Transverse colon (tissue), 4 donors: ENCODE measurements around the gene PLIN5. TPM values are rescaled to one million over a fixed set of nuclear protein-coding genes. Genes with fewer than 3 reads are reported as not detected.

Source experiments
- DNase-seq: peaks from one replicate; pipeline ENCODE4 v3.0.0-alpha.2; 2019
- H3K27ac ChIP-seq, 4 donors: fragments of 200-600 bp; sonication (generic); 2 replicates each; pipeline ENCODE4 v1.5.1; 2016 to 2018; ENCODE audit warnings: inconsistent platforms in 4 of 4
- H3K27me3 ChIP-seq: fragments of 200-600 bp; sonication (generic); 2 replicates; pipeline ENCODE4 v1.5.1; 2017; ENCODE audit warnings: inconsistent platforms
- H3K36me3 ChIP-seq, 4 donors: fragments of 200-600 bp; sonication (generic); 2 replicates each; pipeline ENCODE4 v1.5.1; 2017 to 2019; ENCODE audit warnings: inconsistent platforms in 4 of 4
- H3K4me1 ChIP-seq, 4 donors: fragments of 200-600 bp; sonication (generic); 2 replicates each; pipeline ENCODE4 v1.5.1; 2017 to 2020; ENCODE audit warnings: inconsistent platforms in 4 of 4
- H3K4me3 ChIP-seq, 4 donors: fragments of 200-600 bp; sonication (generic); 1 replicate in 1 of 4; 2 replicates in 3 of 4; pipeline versions ENCODE4 v1.5.1 to v1.6.1; 2017 to 2019; ENCODE audit warnings: inconsistent platforms in 4 of 4
- H3K9me3 ChIP-seq, 2 donors: fragments of 200-600 bp; sonication (generic); 2 replicates each; pipeline ENCODE4 v1.5.1; 2017 to 2019; ENCODE audit warnings: inconsistent platforms in 2 of 2
- CTCF ChIP-seq, 5 experiments: fragments of 200-600 bp in 3 of 5; fragments of 450-650 bp in 2 of 5; sonication (generic) in 3 of 5; IDR thresholded peaks; 1 replicate in 2 of 5; 2 replicates in 3 of 5; pipeline ENCODE4 v1.5.1; 2016 to 2017; ENCODE audit warnings: antibody characterized with exemption in 5 of 5, inconsistent platforms in 3 of 5, mild to moderate bottlenecking in 2 of 5, moderate library complexity in 1 of 5
- EP300 ChIP-seq: sonication (generic); formaldehyde crosslinking; IDR thresholded peaks from one replicate; pipeline ENCODE4 v1.6.1; 2017; ENCODE audit warnings: antibody characterized with exemption, low read depth
- POLR2A ChIP-seq: fragments of 450-650 bp; IDR thresholded peaks from one replicate; pipeline ENCODE4 v1.6.1; 2016; ENCODE audit warnings: antibody characterized with exemption, mild to moderate bottlenecking, moderate library complexity
- POLR2AphosphoS5 ChIP-seq, 3 donors: sonication (generic); formaldehyde crosslinking; IDR thresholded peaks; one replicate each; pipeline ENCODE4 v1.6.1; 2016; ENCODE audit warnings: antibody characterized with exemption in 3 of 3
- WGBS, 2 donors: methylation state at CpG; one replicate each; pipeline ENCODE4 v1.1.5; 2018; ENCODE audit warnings: low coverage in 1 of 2; 5-methylcytosine and 5-hydroxymethylcytosine counted together
- in situ Hi-C, 4 donors: fragments of 200-750 bp; cut with MboI; loops; one replicate each; pipeline versions ENCODE4 v1.15.0 to v1.15.1; 2017; ENCODE audit warnings: low sequenced_read_pairs in 3 of 4, low pct_ligation_motif_present in 1 of 4, low pct_unique_long_range_greater_than_20kb in 1 of 4
- intact Hi-C: fragments of 100-400 bp; cut with DNase I; formaldehyde crosslinking; loops from one replicate; pipeline ENCODE4 v1.15.1; 2023; ENCODE audit warnings: low total_unique reads
- total RNA-seq, 4 donors: library from RNA; depleted of rRNA; stranded (reverse); fragments of >200 nt; gene quantifications; one replicate each; pipeline ENCODE4 v1.1.0, GENCODE V29; 2016

PLIN5 gene
- 1 to 10 TPM in 3 of 4 donors, not detected in 1; 2.7 to 6.7 (median 6.0) TPM for total RNA-seq

- H3K27ac ChIP-seq, result no peak within 1 kb of the TSS
- H3K9me3 ChIP-seq, result no peaks in the 10 kb centered on the region
These were observed at the start of gene PLIN5 for GRCh38 chr19:4534836-4535658. Gene PLIN5, minus strand, starts transcription at chr19:4535224. Its CDS starts 1,150 bp downstream, at chr19:4534074.

GRCh38 chr19:4583961-4584669, 49.1 kb upstream of the PLIN5 start:
- in situ Hi-C loops (no loop called here), intact Hi-C loops (no loop called here)
- Histone ChIP-seq H3K4me3 (peak overlapping the region in 2 of 4 donors; percentile 17 to 43), H3K27me3 (peaks cover 89% of the 10 kb centered on the region), H3K36me3 (no peaks in the 10 kb centered on the region), H3K4me1 (peaks cover 9 to 20% (median 15%) of the 10 kb centered on the region in 4 donors), H3K9me3 (no peaks in the 10 kb centered on the region), H3K27ac (no peak overlapping the region)
- 6% methylated on average over 2 of the region's 49 CpGs; no CpG with 5 or more reads in 1 of the 2 donors for WGBS, 2 donors
- DNase-seq, result no peak
- no peak for TF ChIP-seq POLR2A
- no peak for TF ChIP-seq CTCF (IDR thresholded peaks at IDR 0.05)
- no peak for TF ChIP-seq POLR2AphosphoS5 (IDR thresholded peaks at IDR 0.05)
- no peak for TF ChIP-seq EP300

More at GRCh38 chr19:4534836-4535658, at the start of gene PLIN5:
- Histone ChIP-seq H3K4me3 (peak within 1 kb of the TSS in 2 of 4 donors; percentile 28 to 29), H3K36me3 (no peaks in the 10 kb centered on the region), H3K27me3 (peaks cover 25% of the 10 kb centered on the region), H3K4me1 (peaks cover 0 to 15% (median 11%) of the 10 kb centered on the region in 4 donors)
- TF ChIP-seq EP300, result no peak
- TF ChIP-seq CTCF (IDR thresholded peaks at IDR 0.05), result no peak
- no peak for TF ChIP-seq POLR2AphosphoS5 (IDR thresholded peaks at IDR 0.05)
- TF ChIP-seq POLR2A, result no peak
- intact Hi-C loops (no loop called here), in situ Hi-C loops (no loop called here)
- peak; percentile 84 for DNase-seq
- 9 to 32% methylated on average over 4 to 26 of the region's 49 CpGs for WGBS, 2 donors

- TF ChIP-seq EP300, result no peak
- no peak for TF ChIP-seq POLR2A
- TF ChIP-seq POLR2AphosphoS5 (IDR thresholded peaks at IDR 0.05), result no peak
- TF ChIP-seq CTCF (IDR thresholded peaks at IDR 0.05), result no peak
- WGBS, 2 donors, result 48 to 100% methylated on average over 1 to 16 of the region's 16 CpGs
These were observed 48.2 kb upstream of the PLIN5 start for GRCh38 chr19:4582980-4583842.

More at GRCh38 chr19:4582980-4583842, 48.2 kb upstream of the PLIN5 start:
- Histone ChIP-seq H3K9me3 (no peaks in the 10 kb centered on the region), H3K4me1 (peaks cover 9 to 20% (median 15%) of the 10 kb centered on the region in 4 donors), H3K27ac (no peak overlapping the region), H3K27me3 (peaks cover 97% of the 10 kb centered on the region), H3K36me3 (no peaks in the 10 kb centered on the region), H3K4me3 (no peak overlapping the region)
- DNase-seq, result no peak
- intact Hi-C loops (no loop called here), in situ Hi-C loops (no loop called here)
